ENCODE results near the gene CGNL1. TPM values are rescaled to one million over a fixed set of nuclear protein-coding genes. Genes with fewer than 3 reads are reported as not detected.
A peak's percentile ranks its signal among the peaks of the same experiment; 100 is the strongest.

The CGNL1 gene
- total RNA-seq, 1 donor from 2014 or later: 3.0 TPM

DNA sequence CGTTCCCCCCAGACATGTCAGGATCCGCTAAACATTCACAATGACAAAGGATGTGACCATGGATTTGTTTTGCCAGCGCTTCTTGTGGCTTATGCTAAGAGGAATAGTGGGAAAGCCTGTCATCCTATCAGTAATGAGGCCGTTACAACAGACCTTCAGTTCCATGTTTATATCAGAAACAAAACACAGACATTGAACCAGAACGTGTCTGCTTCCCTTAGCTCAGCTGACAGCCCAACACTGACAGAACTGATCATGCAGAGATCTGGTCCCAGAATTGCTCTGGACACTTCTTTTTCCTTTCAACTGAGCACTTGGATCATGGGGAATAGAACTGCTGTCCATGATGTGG lies 157.1 kb downstream of the CGNL1 start:
- Histone ChIP-seq H4K20me1 (ENCODE audit: low read depth) (no peaks in the 10 kb centered on the region), H3K9ac (no peak overlapping the region), H3K27ac (no peak overlapping the region), H3K27me3 (no peaks in the 10 kb centered on the region), H2AFZ (replicated peaks) (no peak overlapping the region), H3K4me2 (no peak overlapping the region), H3K79me2 (ENCODE audit: low read depth) (no peaks in the 10 kb centered on the region), H3K36me3 (no peaks in the 10 kb centered on the region), H3F3A (ENCODE audit: low read depth) (peaks cover 12% of the 10 kb centered on the region), H3K9me3 (ENCODE audit: low read depth) (no peaks in the 10 kb centered on the region), H3K4me1 (peaks cover 45% of the 10 kb centered on the region), H3K4me3 (no peak overlapping the region)
- Mint-ChIP-seq H3K36me3 (no peaks in the 10 kb centered on the region), H3K27me3 (ENCODE audit: insufficient read depth, low read depth) (peaks cover 15% of the 10 kb centered on the region), H3K9me3 (no peaks in the 10 kb centered on the region), H3K4me3 (no peak overlapping the region), H3K4me1 (peaks cover 48% of the 10 kb centered on the region), H3K27ac (no peak overlapping the region)
- no peak for TF ChIP-seq EZH2 (IDR thresholded peaks at IDR 0.05)
- TF ChIP-seq EZH2phosphoT487 (IDR thresholded peaks at IDR 0.05): no peak
- TF ChIP-seq, protein P1, sequence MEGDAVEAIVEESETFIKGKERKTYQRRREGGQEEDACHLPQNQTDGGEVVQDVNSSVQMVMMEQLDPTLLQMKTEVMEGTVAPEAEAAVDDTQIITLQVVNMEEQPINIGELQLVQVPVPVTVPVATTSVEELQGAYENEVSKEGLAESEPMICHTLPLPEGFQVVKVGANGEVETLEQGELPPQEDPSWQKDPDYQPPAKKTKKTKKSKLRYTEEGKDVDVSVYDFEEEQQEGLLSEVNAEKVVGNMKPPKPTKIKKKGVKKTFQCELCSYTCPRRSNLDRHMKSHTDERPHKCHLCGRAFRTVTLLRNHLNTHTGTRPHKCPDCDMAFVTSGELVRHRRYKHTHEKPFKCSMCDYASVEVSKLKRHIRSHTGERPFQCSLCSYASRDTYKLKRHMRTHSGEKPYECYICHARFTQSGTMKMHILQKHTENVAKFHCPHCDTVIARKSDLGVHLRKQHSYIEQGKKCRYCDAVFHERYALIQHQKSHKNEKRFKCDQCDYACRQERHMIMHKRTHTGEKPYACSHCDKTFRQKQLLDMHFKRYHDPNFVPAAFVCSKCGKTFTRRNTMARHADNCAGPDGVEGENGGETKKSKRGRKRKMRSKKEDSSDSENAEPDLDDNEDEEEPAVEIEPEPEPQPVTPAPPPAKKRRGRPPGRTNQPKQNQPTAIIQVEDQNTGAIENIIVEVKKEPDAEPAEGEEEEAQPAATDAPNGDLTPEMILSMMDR (IDR thresholded peaks at IDR 0.05): no peak
- no peak for DNase-seq (ENCODE audit: low spot score)

DNA sequence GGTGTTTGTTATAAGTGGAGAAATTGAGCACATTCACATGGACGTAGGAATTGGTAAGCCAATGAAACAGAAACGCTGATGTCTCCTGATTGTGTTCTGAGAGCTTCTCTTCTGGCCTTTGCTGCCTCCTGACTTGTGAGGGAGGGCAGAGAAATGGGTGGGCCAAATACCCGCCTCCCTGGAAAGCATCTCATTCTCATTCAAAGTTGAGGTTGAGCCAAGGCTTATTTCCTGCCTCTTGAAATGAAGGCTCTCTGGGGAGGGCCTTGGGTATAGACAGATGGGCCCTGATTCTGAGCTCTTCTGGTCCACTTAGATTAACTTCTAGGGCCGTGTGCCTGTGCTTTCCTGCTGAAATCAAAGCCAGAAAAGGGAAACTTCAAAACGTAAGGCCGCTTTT lies 158.0 kb downstream of the CGNL1 start:
- Mint-ChIP-seq H3K4me3 (no peak overlapping the region), H3K4me1 (peaks cover 50% of the 10 kb centered on the region), H3K27ac (no peak overlapping the region), H3K27me3 (ENCODE audit: insufficient read depth, low read depth) (peaks cover 13% of the 10 kb centered on the region), H3K36me3 (no peaks in the 10 kb centered on the region), H3K9me3 (no peaks in the 10 kb centered on the region)
- Histone ChIP-seq H3K36me3 (no peaks in the 10 kb centered on the region), H3K4me1 (peaks cover 45% of the 10 kb centered on the region), H3K27ac (no peak overlapping the region), H3K9ac (no peak overlapping the region), H3K9me3 (ENCODE audit: low read depth) (no peaks in the 10 kb centered on the region), H2AFZ (replicated peaks) (no peak overlapping the region), H3K4me3 (no peak overlapping the region), H3F3A (ENCODE audit: low read depth) (peaks cover 12% of the 10 kb centered on the region), H3K27me3 (no peaks in the 10 kb centered on the region), H4K20me1 (ENCODE audit: low read depth) (no peaks in the 10 kb centered on the region), H3K4me2 (no peak overlapping the region), H3K79me2 (ENCODE audit: low read depth) (no peaks in the 10 kb centered on the region)
- TF ChIP-seq EZH2 (IDR thresholded peaks at IDR 0.05): no peak
- TF ChIP-seq, protein P1 (IDR thresholded peaks at IDR 0.05): no peak
- TF ChIP-seq EZH2phosphoT487 (IDR thresholded peaks at IDR 0.05): no peak
- no peak for DNase-seq (ENCODE audit: low spot score)

DNA sequence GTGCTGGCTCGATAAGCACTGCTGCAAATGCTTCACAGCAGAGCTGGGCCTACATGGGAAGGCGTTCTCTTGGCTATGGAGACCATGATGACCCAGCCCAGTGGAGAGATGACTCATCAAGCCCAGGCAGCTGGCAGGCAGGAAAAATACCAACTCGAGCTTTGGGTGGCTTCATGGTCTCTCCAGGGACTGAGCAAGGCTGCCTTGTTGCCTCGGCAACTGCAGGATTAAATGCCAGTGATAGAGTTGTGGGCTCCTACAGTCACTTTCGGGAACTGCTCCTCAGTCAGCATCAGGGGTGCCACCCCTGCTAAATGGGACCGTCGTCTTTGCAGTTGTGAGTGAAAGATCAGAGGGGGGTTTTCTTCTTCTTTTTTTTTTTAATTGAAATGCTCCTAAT lies 160.8 kb downstream of the CGNL1 start:
- peaks cover 23% of the 10 kb centered on the region for H3K4me1 ChIP-seq
- H3K27ac Mint-ChIP-seq: peak overlapping the region; percentile 50

More for the DNA sequence above, 160.8 kb downstream of the CGNL1 start:
- peaks cover 13% of the 10 kb centered on the region for H3K27me3 Mint-ChIP-seq (ENCODE audit: insufficient read depth, low read depth)
- no peak overlapping the region for H3K27ac ChIP-seq
- no peaks in the 10 kb centered on the region for H3K36me3 Mint-ChIP-seq
- no peaks in the 10 kb centered on the region for H3F3A ChIP-seq (ENCODE audit: low read depth)
- H2AFZ ChIP-seq (replicated peaks): no peak overlapping the region
- H3K27me3 ChIP-seq: no peaks in the 10 kb centered on the region
- TF ChIP-seq, protein P1 (IDR thresholded peaks at IDR 0.05): peak; percentile 30
- TF ChIP-seq EZH2 (IDR thresholded peaks at IDR 0.05) (no peak), EZH2phosphoT487 (IDR thresholded peaks at IDR 0.05) (no peak)
- H3K9me3 ChIP-seq (ENCODE audit: low read depth): no peaks in the 10 kb centered on the region
- H3K4me2 ChIP-seq: peak overlapping the region; percentile 24
- H3K4me3 Mint-ChIP-seq: no peak overlapping the region
- no peaks in the 10 kb centered on the region for H3K36me3 ChIP-seq
- H3K79me2 ChIP-seq (ENCODE audit: low read depth): no peaks in the 10 kb centered on the region
- no peak overlapping the region for H3K9ac ChIP-seq
- H4K20me1 ChIP-seq (ENCODE audit: low read depth): no peaks in the 10 kb centered on the region
- peak; percentile 70 for DNase-seq (ENCODE audit: low spot score)
- H3K4me3 ChIP-seq: no peak overlapping the region
- H3K9me3 Mint-ChIP-seq: peaks cover 7% of the 10 kb centered on the region
- H3K4me1 Mint-ChIP-seq: peaks cover 38% of the 10 kb centered on the region
